SK-N-SH treated with all-trans-retinoic acid at 6 μM for 48 hours (cell line): ENCODE data around the gene PPP1R1B.

Experiments used
- ATAC-seq: fragments of 200-7000 bp; cut with Tn5 transposase; 3 replicates; pipeline ENCODE4 v1.9.1; 2020; ENCODE audit warnings: mild to moderate bottlenecking, moderate library complexity
- ARNTL ChIP-seq: fragments of 450-650 bp; formaldehyde crosslinking; IDR thresholded peaks from 2 replicates; pipeline ENCODE4 v1.5.0; 2020; ENCODE audit warnings: low read depth, mild to moderate bottlenecking, moderate library complexity, borderline replicate concordance
- BACH2 ChIP-seq: fragments of 250-450 bp; sonication (Bioruptor Pico); IDR thresholded peaks from 2 replicates; pipeline ENCODE4 v1.9.0; 2021; ENCODE audit warnings: mild to moderate bottlenecking, borderline replicate concordance
- ESRRG ChIP-seq: fragments of 250-450 bp; sonication (Bioruptor Pico); IDR thresholded peaks from 2 replicates; pipeline ENCODE4 v1.6.1; 2021; ENCODE audit warnings: mild to moderate bottlenecking
- ISL1 ChIP-seq: fragments of 250-450 bp; sonication (Bioruptor Pico); IDR thresholded peaks from 2 replicates; pipeline ENCODE4 v2.1.2; 2022; ENCODE audit warnings: mild to moderate bottlenecking, moderate library complexity
- OSR1 ChIP-seq: fragments of 250-450 bp; sonication (Bioruptor Pico); IDR thresholded peaks from 2 replicates; pipeline ENCODE4 v1.8.0; 2022; ENCODE audit warnings: moderate library complexity, mild to moderate bottlenecking, inconsistent platforms
- PPARA ChIP-seq: fragments of 250-450 bp; sonication (Bioruptor Pico); IDR thresholded peaks from 2 replicates; pipeline ENCODE4 v1.5.0; 2020; ENCODE audit warnings: mild to moderate bottlenecking, borderline replicate concordance
- RARB ChIP-seq: fragments of 250-450 bp; sonication (Bioruptor Pico); IDR thresholded peaks from 2 replicates; pipeline ENCODE4 v1.8.0; 2021; ENCODE audit warnings: mild to moderate bottlenecking, moderate library complexity
- SNAI2 ChIP-seq: fragments of 250-450 bp; sonication (Bioruptor Pico); IDR thresholded peaks from 2 replicates; pipeline ENCODE4 v1.5.0; 2020; ENCODE audit warnings: mild to moderate bottlenecking, moderate library complexity
- TCF4 ChIP-seq: fragments of 250-450 bp; sonication (Bioruptor Pico); IDR thresholded peaks from 2 replicates; pipeline ENCODE4 v1.8.0; 2021; ENCODE audit warnings: mild to moderate bottlenecking, moderate library complexity, borderline replicate concordance
- TOX ChIP-seq: fragments of 250-450 bp; sonication (Bioruptor Pico); IDR thresholded peaks from 2 replicates; pipeline ENCODE4 v1.8.0; 2021; ENCODE audit warnings: mild to moderate bottlenecking, moderate library complexity, borderline replicate concordance
- ZFP3 ChIP-seq: fragments of 250-450 bp; sonication (Bioruptor Pico); IDR thresholded peaks from 2 replicates; pipeline ENCODE4 v1.5.0; 2020; ENCODE audit warnings: mild to moderate bottlenecking, moderate library complexity
- ZFP30 ChIP-seq: fragments of 450-650 bp; formaldehyde crosslinking; IDR thresholded peaks from 2 replicates; pipeline ENCODE4 v1.5.0; 2022; ENCODE audit warnings: mild to moderate bottlenecking, moderate library complexity
- ZNF565 ChIP-seq: fragments of 450-650 bp; formaldehyde crosslinking; conservative IDR thresholded peaks from 2 replicates; pipeline ENCODE4 v1.5.0; 2020; ENCODE audit warnings: low read depth, mild to moderate bottlenecking, moderate library complexity
- ZNF70 ChIP-seq: fragments of 450-650 bp; formaldehyde crosslinking; IDR thresholded peaks from 2 replicates; pipeline ENCODE4 v1.5.0; 2020; ENCODE audit warnings: mild to moderate bottlenecking, moderate library complexity
- ZNF8 ChIP-seq: fragments of 450-650 bp; formaldehyde crosslinking; IDR thresholded peaks from 2 replicates; pipeline ENCODE4 v1.5.0; 2020; ENCODE audit warnings: mild to moderate bottlenecking, moderate library complexity
- TF ChIP-seq, protein P1 (sequence below): fragments of 250-450 bp; sonication (Bioruptor Pico); IDR thresholded peaks from 2 replicates; pipeline ENCODE4 v1.5.1; 2021; ENCODE audit warnings: mild to moderate bottlenecking, moderate library complexity
- TF ChIP-seq, protein P2 (sequence below): fragments of 250-450 bp; sonication (Bioruptor Pico); IDR thresholded peaks from 2 replicates; pipeline ENCODE4 v1.5.1; 2020; ENCODE audit warnings: low read depth, mild to moderate bottlenecking, moderate library complexity
- TF ChIP-seq, protein P3 (sequence below): fragments of 250-450 bp; sonication (Bioruptor Pico); IDR thresholded peaks from 2 replicates; pipeline ENCODE4 v1.8.0; 2020; ENCODE audit warnings: mild to moderate bottlenecking, moderate library complexity, borderline replicate concordance
- TF ChIP-seq, protein P4 (sequence below): fragments of 250-450 bp; sonication (Bioruptor Pico); IDR thresholded peaks from 2 replicates; pipeline ENCODE4 v1.5.0; 2020; ENCODE audit warnings: mild to moderate bottlenecking, moderate library complexity

PPP1R1B gene

DNA sequence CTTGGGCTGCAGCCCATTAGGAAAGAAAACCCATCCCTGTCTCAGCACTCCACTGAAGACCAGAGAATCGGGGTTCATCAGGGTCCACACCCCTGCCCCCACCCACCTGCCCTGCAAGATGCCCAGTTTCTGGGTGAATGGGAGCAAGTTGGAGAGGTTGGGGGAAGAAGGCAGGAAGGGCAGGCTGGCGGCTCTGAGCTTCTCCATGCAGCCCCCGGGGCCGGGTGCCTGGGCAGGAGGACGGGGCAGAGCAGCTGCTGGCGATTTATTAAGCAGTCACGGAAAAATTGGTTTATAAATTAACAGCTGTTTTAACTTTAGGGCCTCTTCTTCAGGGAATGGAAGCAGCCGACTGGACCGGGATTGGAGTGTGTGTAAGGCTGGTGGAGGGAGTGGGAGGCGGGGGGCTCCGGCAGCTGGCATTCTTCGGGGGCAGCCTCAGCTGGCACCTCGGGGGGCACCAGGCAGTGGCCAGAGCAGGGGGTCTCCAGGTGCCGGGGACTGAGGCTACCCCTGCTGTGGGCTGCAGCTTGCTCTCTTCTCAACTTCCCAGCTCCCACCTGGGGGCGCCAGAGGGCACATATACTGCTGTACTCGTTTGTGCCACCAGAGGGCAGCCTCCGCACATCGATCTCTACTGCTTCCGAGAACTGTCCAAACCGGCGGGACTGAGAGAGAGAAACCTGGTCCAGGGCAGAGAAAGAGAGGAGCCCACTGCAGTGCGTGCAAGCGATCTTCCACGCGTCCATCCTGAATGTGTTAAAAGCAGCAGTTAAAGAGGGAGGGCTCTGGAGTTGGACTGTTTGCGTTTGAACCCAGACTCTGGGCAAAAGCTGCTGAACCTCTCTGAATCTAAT lies 5.0 kb upstream of the PPP1R1B start:
- ATAC-seq, result peak; percentile 79
- TF ChIP-seq, protein P1, sequence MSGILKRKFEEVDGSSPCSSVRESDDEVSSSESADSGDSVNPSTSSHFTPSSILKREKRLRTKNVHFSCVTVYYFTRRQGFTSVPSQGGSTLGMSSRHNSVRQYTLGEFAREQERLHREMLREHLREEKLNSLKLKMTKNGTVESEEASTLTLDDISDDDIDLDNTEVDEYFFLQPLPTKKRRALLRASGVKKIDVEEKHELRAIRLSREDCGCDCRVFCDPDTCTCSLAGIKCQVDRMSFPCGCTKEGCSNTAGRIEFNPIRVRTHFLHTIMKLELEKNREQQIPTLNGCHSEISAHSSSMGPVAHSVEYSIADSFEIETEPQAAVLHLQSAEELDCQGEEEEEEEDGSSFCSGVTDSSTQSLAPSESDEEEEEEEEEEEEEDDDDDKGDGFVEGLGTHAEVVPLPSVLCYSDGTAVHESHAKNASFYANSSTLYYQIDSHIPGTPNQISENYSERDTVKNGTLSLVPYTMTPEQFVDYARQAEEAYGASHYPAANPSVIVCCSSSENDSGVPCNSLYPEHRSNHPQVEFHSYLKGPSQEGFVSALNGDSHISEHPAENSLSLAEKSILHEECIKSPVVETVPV (CRISPR knock-in tag), result no peak
- TF ChIP-seq, protein P2, sequence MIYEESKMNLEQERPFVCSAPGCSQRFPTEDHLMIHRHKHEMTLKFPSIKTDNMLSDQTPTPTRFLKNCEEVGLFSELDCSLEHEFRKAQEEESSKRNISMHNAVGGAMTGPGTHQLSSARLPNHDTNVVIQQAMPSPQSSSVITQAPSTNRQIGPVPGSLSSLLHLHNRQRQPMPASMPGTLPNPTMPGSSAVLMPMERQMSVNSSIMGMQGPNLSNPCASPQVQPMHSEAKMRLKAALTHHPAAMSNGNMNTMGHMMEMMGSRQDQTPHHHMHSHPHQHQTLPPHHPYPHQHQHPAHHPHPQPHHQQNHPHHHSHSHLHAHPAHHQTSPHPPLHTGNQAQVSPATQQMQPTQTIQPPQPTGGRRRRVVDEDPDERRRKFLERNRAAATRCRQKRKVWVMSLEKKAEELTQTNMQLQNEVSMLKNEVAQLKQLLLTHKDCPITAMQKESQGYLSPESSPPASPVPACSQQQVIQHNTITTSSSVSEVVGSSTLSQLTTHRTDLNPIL, result no peak
- TF ChIP-seq, protein P3, sequence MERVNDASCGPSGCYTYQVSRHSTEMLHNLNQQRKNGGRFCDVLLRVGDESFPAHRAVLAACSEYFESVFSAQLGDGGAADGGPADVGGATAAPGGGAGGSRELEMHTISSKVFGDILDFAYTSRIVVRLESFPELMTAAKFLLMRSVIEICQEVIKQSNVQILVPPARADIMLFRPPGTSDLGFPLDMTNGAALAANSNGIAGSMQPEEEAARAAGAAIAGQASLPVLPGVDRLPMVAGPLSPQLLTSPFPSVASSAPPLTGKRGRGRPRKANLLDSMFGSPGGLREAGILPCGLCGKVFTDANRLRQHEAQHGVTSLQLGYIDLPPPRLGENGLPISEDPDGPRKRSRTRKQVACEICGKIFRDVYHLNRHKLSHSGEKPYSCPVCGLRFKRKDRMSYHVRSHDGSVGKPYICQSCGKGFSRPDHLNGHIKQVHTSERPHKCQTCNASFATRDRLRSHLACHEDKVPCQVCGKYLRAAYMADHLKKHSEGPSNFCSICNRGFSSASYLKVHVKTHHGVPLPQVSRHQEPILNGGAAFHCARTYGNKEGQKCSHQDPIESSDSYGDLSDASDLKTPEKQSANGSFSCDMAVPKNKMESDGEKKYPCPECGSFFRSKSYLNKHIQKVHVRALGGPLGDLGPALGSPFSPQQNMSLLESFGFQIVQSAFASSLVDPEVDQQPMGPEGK (CRISPR knock-in tag), result no peak
- TF ChIP-seq, protein P4, sequence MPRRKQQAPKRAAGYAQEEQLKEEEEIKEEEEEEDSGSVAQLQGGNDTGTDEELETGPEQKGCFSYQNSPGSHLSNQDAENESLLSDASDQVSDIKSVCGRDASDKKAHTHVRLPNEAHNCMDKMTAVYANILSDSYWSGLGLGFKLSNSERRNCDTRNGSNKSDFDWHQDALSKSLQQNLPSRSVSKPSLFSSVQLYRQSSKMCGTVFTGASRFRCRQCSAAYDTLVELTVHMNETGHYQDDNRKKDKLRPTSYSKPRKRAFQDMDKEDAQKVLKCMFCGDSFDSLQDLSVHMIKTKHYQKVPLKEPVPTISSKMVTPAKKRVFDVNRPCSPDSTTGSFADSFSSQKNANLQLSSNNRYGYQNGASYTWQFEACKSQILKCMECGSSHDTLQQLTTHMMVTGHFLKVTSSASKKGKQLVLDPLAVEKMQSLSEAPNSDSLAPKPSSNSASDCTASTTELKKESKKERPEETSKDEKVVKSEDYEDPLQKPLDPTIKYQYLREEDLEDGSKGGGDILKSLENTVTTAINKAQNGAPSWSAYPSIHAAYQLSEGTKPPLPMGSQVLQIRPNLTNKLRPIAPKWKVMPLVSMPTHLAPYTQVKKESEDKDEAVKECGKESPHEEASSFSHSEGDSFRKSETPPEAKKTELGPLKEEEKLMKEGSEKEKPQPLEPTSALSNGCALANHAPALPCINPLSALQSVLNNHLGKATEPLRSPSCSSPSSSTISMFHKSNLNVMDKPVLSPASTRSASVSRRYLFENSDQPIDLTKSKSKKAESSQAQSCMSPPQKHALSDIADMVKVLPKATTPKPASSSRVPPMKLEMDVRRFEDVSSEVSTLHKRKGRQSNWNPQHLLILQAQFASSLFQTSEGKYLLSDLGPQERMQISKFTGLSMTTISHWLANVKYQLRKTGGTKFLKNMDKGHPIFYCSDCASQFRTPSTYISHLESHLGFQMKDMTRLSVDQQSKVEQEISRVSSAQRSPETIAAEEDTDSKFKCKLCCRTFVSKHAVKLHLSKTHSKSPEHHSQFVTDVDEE (CRISPR knock-in tag), result no peak
- TF ChIP-seq ZNF70 (no peak), ISL1 (CRISPR knock-in tag) (no peak), ESRRG (CRISPR knock-in tag) (no peak), SNAI2 (CRISPR knock-in tag) (no peak), ZFP30 (no peak), TOX (no peak), TCF4 (no peak), ZFP3 (no peak), RARB (CRISPR knock-in tag) (no peak)

DNA sequence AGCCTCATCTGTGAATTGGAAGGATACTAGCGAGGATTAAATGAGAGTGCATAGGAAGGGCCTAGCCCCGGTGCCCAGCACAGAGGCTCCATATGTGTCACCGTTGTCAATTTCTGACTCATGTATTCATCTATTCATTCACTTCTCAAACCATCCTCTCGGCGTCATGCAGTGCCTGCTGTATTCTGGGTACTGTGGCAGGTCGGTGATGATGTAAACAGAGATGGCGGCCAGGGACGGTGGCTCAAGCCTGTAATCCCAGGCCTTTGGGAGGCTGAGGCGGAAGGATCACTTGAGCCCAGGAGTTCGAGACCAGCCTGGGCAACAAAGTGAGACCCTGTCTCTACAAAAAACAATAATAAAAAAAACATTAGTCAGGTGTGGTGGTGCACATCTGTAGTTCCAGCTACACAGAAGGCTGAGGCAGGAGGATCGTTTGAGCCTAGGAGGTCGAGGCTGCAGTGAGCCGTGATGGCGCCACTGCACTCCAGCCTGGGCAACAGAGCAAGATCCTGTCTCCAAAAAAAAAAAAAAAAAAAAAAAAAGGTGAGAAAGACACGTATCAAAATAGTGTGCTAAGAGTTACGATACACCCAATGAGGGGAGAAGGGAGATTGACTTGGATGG lies 4.3 kb upstream of the PPP1R1B start:
- TF ChIP-seq ISL1 (CRISPR knock-in tag) (no peak), ZNF70 (no peak)
- TF ChIP-seq, all 23 proteins: peak for 0
- peak; percentile 5; the same call in 2 of the 3 replicates for ATAC-seq

DNA sequence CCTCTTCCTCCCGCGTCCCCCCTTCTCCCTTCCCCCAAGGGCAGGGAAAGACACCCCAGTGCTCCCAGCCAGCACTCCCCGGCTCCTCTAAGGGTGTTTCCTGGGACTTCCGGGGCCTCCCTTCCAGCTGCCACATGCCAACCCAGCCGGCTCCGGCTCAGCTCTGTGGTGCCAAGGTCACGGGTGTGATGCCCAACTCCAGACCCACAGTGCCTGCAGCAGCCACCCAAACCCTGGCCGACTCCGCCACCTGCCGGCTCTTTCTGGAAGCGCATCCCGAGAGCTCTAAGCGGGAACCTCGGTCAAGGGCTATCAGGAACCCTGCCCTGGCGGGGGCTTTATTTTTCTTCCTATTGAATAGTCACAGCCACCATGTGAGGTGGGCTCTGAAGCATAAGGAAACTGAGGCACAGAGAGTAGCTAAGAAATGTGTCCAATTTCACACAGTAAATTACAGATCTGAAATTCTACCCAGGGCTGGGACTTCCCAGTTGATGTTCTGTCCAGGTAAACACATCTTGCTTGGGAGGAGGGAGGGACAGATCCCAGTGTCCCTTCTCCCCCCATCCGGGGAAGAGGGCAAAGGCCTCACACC lies 3.3 kb upstream of the PPP1R1B start:
- peak; percentile 82 for ATAC-seq
- no peak for TF ChIP-seq ZNF565
- TF ChIP-seq TCF4, result no peak
- TF ChIP-seq ESRRG (CRISPR knock-in tag), result no peak
- TF ChIP-seq, protein P2, result no peak
- TF ChIP-seq ZFP30, result no peak
- TF ChIP-seq, protein P3 (CRISPR knock-in tag), result no peak
- TF ChIP-seq BACH2, result no peak
- TF ChIP-seq, protein P4 (CRISPR knock-in tag), result no peak
- TF ChIP-seq RARB (CRISPR knock-in tag), result no peak
- TF ChIP-seq ZNF8 (CRISPR knock-in tag), result no peak
- TF ChIP-seq OSR1 (CRISPR knock-in tag), result no peak
- no peak for TF ChIP-seq SNAI2 (CRISPR knock-in tag)
- TF ChIP-seq ARNTL (CRISPR knock-in tag), result no peak
- no peak for TF ChIP-seq PPARA (CRISPR knock-in tag)
- TF ChIP-seq ISL1 (CRISPR knock-in tag), result no peak
- TF ChIP-seq ZNF70, result no peak
